ENCODE measurements around the gene MRTFA.

MRTFA gene

DNA sequence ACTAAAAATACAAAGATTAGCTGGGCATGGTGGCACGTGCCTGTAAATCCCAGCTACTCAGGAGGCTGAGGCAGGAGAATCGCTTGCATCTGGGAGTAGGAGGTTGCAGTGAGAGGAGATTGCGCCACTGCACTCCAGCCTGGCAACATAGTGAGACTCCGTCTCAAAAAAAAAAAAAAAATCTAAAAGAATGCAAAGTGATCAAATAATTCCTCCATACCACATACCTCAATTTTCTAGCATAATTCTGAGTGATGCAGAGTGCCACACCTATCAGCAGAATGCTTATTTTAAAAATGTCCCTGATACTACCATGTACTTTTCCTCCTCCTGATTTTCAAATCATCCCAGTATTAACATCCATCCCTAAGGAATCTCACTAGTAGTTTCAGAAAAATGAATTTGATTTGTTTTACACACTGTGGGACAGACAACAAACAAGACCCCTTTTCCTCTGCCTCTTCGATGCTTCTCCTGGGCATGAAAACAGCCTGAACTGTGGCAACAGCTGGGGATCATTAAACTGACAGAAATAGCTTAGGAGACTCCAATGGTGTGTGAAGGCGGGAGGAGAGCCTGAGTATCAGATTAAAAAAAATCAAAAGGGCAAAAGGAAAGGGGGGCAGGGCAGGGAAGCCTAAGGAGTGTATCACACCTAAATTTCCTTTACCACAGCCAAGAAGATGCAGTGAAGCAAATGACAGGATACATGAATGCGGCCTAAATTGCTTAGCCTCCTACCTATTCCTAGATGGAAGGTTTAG lies 151.4 kb downstream of the MRTFA start:
- no peak for DNase-seq

DNA sequence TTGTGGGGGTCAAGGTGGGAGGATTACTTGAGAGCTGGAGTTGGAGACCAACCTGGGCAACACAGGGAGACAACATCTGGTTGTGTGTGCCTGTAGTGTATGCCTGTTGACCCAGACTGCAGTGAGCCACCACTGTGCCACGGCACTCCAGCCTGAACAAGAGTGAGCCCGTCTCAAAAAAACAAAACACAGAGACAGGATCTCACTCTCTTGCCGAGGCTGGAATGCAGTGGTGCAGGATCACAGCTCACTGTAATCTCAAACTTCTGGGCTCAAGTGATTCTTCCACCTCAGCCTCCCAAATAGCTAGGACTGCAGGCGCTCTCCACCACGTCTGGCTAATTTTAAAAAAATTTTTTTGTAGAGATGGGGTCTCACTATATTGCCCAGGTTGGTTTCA lies 153.6 kb downstream of the MRTFA start:
- DNase-seq: no peak

DNA sequence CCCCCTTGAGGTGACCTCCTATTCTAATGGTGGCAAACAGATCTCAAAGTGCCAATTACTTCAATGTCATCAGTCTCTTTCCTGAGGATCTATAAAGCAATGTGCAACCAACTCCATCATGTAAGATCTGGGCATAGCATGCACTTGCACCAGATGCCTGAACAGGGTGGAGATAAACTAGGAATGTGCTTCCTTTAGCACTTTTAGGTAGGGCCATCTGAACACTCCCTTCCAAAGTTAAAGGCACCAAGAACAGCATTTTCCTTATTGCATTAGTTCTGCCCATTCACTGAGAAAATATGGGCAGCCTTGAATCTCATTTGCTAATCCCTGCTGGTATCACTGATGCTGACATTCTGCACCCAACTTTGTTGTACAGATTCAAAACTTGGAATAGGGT lies 154.1 kb downstream of the MRTFA start:
- DNase-seq: no peak

DNA sequence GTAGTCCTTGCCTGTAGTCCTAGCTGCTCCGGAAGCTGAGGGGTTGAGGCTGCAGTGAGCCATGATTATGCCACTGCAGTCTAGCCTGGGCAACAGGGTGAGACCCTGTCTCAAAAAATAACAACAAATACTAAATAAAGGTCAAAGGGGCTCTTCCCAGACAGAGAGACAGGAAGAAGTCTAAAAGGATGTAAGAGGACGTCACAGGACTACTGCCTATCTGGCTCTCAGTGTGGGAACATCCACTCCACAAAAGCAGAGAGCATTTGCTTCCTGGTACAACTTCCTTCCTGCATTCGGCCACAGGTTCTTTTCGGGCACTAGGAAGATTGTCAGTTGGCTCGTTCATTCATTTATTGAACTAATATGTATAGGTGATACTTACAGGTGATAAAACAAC lies 155.5 kb downstream of the MRTFA start:
- DNase-seq: no peak

DNA sequence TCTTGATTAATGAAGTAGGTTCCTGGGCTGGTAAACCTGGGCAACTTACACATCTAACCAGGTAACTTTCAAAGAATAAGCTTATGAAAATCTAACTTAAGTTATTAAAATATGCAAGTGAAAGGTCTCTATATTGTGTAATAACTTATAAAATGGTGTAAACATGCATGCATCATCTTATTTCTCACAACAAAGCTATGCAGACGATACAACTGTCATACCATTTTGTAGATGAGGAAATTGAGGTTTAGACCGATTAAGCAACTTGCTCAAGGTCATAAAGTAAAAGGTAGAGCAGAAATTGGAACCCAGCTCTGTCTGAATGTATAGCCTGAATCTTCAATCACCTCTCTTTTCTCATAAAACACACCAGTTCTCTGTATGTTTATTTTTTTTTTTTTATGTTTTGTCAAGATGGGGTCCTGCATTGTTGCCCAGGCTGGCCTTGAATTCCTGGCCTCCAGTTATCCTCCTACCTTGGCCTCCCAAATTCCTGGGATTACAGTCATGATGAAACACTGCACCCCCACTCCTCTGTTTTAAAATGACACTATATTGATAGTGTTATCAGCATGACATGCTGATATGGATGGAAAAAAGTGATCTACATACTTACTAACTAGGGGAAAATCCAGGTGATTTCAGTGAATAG lies 156.5 kb downstream of the MRTFA start:
- DNase-seq: no peak

DNA sequence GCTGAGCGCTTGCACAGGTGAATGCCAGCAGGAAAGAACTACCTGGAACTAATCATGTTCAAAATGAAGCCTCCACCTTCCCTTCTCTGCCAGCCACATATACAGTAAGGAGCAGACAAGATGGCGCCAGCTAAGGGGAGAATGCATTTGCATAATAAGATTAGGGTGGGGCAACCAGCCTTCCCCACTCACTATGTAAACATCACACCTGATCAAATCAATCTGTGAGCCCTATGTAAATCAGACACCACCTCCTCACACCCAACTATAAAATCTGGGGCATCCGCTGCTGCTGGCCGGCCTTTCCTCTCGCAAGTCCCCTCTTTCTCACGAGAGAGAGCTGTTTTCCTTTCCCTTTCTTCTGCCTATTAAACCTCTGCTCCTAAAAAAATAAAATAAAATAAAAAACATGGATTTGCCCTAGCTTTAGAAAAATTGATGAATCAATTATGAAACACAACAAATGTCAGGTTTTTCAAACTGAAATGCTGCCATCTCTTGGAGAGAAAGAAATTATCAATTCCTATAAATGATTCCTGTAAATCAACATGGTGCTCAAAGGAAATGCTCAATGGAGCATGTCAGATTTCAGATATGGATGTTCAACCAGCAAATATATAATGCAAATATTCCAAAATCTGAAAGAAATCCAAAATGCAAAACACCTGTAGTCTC lies 157.3 kb downstream of the MRTFA start:
- no peak for DNase-seq

DNA sequence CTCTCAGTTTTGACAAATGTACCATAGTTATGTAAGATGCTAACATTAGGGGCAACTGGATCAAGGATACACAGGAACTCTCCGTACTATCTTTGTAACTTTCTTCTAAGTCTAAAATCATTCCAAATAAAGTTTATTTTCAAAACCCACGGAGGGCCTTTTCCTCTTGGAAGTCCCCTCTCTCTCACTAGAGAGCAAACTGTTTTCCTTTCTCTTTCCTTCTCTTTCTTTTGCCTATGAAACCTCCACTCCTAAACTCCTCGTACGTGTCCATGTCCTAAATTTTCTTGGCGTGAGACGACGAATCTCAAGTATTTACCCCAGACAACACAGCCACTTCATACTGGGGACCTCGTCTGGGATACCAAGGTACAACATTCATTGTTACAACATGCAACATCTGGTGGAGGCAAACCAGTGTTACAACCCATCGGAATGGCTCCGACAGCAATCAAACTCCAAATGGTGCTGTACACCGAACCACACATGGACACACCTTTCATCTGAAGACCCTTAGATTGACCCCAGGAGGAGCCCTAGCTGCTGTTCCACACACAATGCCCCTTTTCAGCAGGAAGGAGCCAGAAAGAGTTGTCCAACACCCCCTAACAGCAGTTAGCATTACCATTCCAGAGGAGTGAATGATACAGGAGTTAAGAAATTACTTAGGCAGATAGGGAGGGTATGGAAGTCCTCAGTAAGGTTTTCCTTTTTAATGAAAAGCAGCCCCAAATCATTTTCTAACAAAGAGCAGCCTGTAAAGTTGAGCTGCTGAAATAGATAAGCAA lies 158.0 kb downstream of the MRTFA start:
- DNase-seq: no peak

DNA sequence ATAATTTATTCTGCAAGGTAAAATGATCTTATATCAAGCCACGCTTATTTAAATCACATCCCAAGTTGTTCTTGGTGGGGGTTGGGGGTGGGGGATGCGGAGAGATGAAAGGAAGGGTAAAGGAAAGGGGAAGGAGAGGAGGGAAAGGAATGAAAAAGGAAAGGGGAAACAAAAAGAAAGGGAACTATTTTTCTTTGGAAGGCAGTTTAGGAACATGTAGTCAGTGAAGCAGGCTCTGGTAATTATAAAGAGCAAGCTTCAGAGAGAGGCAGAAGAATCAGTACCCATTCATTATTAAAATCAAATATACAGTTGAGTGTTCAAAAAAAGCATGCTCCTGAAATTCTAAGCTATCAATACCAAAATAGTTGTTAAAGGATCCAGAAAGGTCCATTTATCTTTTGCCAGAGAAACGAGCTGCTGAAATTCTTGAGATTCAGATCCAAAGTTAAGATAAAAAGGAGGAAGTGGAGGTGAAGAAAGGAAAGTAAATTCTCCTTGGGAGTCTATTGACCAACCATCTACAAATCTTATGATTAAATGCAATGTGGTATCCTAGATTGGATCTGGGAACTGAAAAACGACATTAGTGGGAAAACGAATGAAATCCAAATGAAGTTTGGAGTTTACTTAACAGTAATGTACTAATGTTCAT lies 158.7 kb downstream of the MRTFA start:
- no peak for DNase-seq

DNA sequence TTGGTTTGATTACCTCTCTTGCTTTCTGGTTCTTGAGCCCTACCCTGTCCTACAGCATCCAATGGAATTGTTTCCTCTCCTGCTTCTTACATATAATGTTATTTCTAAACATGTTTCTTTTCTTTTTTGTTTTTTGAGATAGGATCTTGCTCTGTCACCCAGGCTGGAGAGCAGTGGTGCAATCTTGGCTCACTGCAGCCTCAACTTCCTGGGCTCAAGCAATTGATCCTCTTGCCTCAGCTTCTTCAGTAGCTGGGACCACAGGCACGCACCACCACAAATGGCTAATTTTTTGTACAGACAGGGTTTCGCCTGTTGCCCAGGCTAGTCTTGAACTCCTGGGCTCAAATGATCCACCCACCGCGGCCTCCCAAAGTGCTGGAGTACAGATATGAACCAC lies 160.2 kb downstream of the MRTFA start:
- no peak for DNase-seq

DNA sequence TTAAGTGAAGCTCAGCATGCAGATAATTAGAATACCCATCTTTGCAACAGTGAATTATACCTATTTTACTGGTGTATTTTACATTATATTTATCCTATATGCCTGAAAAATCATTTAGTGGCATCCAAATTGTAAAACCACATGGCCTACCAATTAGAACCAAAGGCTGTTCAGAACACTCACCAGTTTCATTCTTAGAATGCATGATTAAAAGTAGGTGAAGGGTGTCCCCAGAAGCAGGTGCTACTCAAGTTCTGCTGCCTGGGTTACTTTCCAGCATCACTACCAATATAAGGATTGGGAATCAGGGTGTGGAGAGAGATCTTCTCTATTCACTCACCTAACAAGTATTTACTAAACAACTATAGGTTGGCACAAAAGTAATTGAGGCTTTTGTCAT lies 162.8 kb downstream of the MRTFA start:
- DNase-seq: no peak

DNA sequence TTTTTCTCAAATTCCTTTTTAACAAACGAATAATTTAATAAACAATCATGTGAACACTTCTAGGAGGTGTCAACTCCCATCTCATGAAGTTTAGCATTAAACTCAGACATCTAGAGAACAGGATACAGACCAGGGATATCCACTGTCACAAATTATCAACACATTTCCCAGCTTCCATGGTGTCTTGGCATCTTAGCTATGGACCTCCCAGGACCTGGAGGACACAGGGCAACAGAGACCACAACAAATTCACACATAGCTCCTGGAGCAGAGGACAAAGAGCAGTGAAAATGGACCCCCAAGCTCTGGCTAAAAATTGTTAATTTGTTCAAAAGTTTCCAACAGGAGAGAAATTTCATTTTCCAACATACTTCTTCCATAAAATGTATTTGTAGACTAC lies 163.9 kb downstream of the MRTFA start:
- no peak for DNase-seq

DNA sequence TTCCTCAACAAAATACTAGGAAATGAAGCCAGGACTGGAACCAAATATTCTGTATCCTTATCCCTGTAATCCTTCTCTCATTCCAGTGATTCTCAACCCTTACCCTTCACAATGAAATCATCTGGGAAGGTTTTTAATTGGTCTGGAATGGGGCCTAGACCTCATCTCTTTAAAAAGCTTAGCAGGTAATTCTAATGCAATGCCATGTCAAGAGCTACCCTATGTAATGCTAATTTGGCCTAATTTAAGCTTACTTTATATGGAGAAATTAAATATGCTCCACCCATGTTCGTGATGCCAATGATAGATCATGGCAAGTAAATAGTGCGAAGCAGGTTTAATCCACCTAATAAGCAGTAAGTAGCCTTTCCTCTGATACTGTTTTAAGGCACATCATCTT lies 164.5 kb downstream of the MRTFA start:
- DNase-seq: no peak

DNA sequence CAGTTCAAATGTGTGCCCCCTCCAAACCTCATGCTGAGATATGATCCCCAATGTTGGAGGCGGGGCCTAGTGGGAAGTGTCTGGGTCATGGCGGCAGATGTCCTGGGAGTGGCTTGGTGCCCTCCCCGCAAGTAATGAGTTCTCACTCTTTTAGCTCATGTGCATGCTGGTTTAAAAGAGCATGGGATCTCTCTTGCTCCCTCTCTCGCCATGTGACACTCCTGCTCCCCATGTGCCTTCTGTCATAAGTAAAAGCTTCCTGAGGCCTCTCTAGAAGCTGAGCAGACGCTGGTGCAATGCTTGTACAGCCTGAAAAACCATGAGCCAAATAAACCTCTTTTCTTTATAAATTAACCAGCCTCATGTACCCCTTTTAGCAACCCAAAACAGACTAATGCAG lies 167.3 kb downstream of the MRTFA start:
- DNase-seq: no peak

DNA sequence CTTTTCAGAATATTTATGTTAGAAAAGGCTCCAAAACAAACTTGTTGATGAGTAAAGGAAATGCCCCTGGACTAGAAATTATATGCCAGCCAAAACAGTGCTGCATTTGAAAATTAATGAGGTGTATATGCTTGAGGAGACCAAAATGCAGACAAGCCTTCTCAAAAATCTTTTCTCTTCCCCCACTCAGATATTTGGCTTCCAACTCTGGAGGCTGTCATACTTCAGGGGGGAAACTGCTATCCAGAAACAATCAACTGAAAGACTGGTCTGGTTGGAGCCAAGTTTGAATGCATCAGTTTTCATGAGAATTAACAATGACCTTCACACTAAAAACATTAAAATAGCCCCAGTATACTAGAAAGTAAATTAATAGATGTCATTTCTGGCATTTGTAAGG lies 167.9 kb downstream of the MRTFA start:
- DNase-seq: no peak

DNA sequence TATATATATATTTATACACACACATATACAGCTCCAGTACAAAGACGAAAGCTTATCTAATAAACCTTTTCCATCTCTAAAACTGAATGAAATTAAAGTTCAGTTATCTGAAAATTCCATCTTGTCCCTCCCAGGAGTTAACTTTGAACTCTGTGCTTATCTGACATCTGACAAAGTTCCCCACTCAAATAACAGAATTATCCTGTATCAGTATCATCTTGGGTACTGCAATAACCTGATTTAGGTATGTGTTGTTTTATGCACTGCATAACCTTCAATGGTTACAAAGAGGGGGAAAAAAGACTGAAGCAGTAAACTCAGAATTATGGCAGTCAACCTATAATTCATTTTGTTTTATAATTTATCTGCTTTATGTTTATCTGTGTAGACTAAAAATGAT lies 169.5 kb downstream of the MRTFA start:
- no peak for DNase-seq

DNA sequence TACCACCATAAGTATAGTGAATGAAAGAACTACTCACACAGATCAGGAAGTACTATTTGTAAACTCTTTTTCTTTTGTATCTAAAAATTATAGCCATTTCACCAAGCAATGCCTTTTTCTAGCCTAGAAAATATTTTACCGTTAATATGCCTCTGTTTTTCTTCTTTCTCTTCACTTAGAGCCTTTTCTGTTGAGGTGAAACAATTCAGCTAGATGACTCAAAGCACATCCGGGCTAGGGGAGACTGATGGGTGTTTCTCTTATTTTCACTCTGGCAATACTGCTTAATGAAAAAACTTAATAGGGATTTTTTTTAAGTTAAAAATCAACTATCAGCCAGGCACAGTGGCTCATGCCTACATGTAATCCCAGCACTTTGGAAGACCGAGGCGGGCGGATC lies 172.8 kb downstream of the MRTFA start:
- no peak for DNase-seq

DNA sequence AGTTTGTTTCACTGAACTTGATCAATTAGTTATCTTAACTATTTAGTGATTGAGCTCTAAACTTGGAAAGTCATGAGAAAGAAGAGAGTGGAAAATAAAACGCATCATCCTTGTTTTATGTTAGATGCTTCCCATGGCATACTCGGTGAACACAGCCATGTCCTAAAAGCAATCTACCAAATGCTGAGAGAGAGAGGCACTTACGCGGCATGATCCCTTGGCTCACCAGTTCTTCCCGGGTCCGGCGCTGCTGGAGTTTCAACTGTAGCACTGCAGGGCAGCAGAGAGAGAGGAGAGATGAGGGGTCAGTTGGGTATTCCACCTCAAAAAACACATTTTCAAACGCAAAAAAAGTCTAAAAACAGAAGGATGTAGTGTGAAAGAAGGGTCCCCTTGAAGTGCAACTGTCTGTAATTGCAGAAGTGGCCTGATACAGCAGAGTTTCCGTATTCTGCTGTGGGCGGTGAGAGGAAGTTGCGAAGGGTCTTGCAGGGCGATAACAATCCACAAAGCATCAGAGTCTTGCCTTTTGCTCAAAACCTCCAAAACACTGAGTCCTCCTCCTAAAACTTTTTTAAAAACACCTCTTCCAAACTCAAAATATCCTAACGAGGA lies 173.4 kb downstream of the MRTFA start:
- DNase-seq: no peak

DNA sequence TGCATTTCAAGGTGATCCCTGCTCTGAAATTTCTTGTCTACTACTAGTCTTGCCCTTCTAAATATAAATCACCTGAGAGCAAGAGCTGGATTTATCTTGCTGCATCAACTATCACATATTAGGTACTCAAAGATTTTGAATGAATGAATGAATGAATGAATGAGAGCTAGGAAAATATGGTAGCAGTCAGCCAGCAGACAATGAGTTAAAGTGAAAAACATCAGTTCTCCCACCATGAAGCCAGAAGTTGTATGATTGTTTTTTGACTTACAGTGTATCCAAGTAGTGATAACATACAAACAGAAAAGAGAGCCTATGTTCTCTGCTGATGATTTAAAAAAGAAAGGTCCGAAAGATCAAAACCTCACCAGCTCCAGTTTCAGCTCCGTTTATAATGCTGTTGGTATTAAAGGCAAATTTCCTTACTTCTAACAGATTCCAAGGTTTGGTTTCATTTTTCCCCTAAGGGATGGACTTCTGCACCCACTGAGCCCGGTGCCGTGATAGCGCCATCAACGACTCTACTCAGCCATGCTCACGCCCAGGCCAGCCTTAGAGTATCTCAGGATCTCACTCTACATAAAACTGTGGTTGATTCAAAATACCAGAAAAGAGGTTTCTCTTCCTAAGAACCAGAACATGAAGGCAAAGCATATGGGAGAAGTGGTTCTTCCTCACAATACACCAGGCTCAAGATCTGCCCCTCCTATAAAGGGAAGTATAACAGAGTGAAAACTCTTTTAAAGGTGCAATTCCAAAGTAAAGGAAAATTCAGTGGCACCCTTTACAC lies 174.1 kb downstream of the MRTFA start:
- no peak for DNase-seq

DNA sequence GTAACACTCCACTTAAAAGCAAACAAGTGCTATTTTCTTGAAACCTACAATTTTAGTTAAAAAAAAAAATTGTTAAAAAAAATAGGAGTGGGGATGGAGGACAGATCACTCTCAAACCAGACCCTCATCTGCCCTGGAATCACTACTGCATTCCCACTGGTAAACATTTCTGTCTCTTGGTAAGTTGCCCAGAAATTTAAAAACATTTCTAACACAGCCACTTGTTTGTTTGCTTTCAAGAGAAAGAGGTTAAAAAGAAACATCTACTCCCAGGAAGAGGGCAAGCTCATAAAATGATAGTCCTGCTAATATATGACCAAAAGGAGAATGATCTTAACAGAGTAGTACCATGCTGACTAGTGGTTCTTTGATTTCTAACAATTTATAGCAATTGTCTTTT lies 182.8 kb downstream of the MRTFA start:
- DNase-seq: no peak

DNA sequence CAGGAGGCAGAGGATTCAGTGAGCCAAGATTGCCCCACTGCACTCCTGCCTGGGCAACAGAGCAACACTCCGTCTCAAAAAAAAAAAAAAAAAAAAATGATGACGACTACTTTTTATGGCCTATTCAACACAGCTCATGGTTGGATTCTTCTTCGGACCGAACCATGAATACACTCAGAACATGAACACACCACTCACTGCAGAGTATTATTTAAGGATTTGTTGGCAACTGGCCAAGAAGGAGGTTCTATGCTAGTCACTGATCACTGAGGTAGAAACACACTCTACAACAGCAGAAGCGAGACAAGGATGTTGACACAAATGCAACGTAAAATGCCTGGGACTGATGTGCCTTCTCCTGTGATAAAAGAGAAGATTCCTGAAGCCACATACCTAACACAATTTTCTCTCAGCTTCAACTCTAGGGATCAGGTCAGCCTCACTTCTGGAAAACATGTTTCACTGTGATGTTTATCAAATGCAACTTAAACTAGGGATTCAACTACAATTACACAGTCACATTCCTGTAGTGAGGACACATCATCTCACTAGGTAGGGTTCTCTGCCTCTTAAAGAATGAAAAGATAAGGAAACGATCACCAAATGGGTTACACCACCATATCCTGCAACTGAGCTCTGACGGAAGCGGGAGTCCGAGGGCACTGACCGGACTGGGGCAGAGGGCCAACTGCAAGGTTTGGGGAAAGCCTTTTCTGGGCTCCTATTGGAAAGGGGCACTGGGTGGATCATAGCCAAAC lies 183.6 kb downstream of the MRTFA start:
- DNase-seq: no peak

DNA sequence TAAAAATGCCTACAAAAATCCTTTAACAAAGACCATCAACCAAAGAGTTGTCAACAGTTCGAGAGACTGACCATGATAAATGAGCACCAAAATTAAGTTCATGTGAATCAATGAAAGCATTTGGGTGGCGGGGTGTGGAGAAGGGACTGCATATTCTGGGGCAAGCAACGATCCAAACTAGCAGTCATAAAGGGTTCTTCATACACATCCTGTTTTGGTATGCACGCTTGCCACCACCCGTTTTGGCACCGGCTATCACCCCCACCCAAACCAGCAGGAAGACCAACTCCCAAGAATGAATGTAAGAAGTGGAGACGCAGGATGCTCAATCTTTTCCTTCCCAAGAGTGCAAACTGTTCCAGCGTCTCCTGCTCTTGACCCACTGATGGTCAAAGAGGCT lies 185.3 kb downstream of the MRTFA start:
- DNase-seq: no peak

Measured in SHP77 (cell line).